ENCODE measurements around the gene HERC3. TPM values are rescaled to one million over a fixed set of nuclear protein-coding genes. Genes with fewer than 3 reads are reported as not detected.

Gene HERC3
- total RNA-seq, 2 donors from 2014 or later: 44.7 to 52.0 TPM

DNA sequence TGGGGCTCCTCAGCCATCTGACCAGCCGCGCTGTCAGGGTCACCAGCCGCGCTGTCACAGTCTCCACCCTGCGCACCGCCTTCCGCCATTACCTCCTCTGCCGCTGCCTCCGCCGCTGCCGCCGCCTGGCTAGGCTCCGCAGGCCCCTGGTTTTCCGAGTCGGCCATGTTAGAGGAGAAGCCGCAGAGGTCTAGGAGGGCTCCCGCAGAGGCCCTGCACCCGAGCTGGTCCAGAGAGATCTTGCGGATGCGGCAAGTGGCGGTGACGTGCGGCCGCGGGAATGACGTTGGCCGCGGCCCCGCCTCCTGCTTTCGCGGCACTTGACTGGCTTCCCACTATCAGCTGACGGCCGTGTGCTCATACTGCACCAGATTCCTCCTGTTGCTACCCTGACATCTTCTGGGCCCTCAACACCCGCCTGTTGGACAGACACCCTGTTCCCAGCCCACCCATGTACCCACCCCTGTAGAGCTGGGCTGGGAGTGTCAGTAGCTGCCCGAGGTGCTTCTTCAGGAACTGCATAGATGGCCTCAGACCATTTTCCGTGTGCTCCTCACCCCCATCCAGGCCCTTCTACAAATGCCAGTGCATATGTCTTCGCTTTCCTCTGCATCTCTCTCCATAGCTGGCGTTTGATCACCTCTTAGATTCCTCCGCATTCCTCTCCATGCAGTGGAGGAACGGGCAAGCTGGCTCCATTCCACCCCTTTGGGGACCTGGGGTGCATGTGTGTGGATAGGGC lies 105.5 kb downstream of the HERC3 start, which contains the start of gene NAP1L5:
Gene NAP1L5 (minus strand): TSS at position 242 of the 742 bp plus-strand sequence. CDS start 75 bp downstream, at position 167.
- intact Hi-C loops (cut with DNase I, micrococcal nuclease): no loop called here
- peak; percentile 55 to 67 for DNase-seq
- peak; percentile 91 for ATAC-seq

DNA sequence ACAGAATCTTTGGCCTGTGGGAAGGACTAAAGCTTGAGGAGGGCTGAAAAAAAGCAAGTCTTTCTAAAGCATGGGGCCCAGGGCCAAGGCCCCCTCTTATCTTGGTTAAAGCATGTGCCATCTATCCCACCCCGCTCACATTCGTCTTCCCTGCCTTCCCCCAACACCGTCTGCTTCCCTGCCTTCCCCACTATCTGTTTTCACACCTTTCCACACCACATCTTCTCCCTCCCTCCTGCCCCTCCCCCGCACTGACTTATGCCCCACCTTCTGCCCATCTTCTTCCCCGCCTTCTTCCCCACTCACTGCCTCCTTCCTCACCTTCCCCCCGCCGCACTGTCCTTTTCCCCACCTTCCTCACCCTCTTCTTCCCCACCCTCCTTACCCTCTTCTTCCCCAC lies 106.2 kb downstream of the HERC3 start:
- ATAC-seq (no peak), DNase-seq (peak in 1 of 2 donors; percentile 15)
- intact Hi-C loops (cut with DNase I, micrococcal nuclease): no loop called here

DNA sequence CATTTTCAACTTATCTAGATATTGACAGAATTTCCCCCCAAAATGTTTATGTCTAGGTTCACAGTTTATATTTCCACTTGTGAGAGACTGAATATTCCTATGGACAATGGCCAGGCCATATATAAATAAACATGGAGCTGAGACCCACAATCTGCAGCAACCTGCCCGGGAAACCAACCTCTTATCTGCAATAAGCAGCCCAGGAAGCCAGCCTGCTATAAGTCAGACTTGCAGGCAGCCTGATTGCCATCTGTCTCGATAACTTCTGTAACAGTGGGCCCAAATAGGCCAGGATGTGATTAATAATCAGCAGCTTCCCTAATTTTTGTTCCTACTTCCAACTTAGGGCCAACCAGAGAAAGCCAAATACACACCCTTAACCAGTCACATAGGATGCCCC lies 110.5 kb downstream of the HERC3 start:
- ATAC-seq (no peak), DNase-seq (no peak)
- intact Hi-C loops (cut with DNase I, micrococcal nuclease): loop anchor here in 1 of 2 donors (5.0 kb wide), 1 partner anchor 300 kb away; no protein-coding TSS in a partner anchor

DNA sequence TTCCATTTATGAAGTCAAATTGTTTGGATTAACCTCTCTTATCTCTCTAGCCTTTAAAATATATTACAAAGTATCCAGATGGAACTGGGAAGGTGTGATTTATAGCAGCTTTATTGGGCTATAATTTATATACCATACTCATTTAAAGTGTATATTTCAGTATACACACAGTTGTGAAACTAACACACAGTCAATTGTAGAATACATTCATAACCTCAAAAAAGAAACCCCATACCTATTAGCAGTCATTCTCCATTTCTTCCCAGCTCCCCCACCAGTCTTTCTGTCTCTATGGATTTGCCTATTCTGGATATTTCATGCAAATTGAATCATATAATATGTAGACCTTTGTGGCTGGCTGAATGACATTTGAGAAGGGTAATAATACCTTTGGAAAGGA lies 112.9 kb downstream of the HERC3 start:
- no peak for DNase-seq
- no peak for ATAC-seq
- intact Hi-C loops (cut with DNase I, micrococcal nuclease): loop anchor here in 1 of 2 donors (5.0 kb wide), 1 partner anchor 107 kb away; no protein-coding TSS in a partner anchor

DNA sequence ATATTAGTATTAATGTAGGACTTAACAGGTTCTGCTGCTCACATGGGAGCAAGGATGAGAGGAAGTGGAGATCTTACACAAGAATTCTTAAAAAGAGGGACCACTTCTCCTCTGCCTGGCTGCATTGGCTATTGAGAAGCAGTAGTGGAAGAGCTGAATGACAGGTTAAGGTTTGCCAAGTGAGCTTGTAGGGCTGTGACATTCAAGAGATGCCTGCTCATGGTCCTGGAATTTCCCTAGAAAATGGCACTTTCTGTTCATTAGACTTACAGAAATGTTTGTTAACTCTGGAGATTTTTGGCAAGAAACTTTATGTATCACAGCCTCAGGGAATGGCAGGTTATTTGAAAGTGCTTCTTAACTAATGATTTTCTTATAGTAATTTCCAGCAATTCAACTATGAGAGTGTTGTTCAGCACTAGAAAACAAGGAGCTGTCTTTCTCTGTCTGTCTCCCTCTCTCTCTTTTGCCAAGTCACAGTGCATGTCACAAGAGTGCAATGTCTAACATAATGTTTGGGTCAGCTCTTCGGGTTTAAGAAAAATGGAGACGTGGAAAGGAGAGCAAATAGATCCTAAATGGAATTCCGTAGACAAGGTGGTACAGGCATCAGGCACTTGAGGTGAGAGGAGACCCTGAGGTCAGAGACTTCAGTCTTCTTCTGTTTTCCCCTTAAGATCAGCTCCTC lies 113.7 kb downstream of the HERC3 start:
- ATAC-seq (no peak), DNase-seq (no peak)
- intact Hi-C loops (cut with DNase I, micrococcal nuclease): loop anchor here in 1 of 2 donors (5.0 kb wide), 1 partner anchor 106 kb away; no protein-coding TSS in a partner anchor

DNA sequence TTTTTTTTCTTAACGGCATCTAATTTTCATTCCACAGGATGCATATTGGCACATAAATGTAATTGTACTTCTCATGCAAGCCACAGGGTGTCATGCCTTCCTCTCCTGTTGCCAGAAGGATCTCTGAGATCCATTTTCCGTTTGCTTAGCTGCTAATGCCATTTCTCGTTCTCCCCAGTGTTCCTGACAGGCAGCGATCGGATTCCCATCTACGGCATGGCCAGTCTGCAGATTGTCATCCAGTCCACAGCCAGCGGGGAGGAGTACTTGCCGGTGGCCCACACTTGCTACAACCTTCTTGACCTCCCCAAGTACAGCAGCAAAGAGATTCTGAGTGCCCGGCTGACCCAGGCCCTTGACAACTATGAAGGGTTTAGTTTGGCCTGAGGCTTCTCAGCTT lies 114.3 kb downstream of the HERC3 start:
- intact Hi-C loops (cut with DNase I, micrococcal nuclease): loop anchor here in 1 of 2 donors (5.0 kb wide), 1 partner anchor 106 kb away; no protein-coding TSS in a partner anchor
- ATAC-seq (no peak), DNase-seq (no peak)

DNA sequence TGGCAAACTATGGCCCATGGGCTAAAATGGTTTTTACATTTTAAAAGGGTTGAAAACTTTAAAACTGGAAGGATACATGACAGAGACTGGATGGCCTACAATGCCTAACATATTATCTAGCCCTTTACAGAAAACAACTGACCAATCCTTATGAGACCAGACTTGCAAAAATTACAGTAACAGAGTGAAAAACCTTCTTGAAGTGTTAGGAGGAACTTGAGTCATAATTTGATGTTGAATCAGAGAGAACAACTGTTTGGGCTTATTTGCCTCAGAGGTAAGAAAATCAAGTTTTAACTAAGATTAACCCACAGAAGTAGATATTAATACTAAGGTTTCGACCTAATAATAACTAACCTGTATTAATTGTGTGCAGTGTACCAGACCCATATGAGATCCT lies 117.7 kb downstream of the HERC3 start:
- intact Hi-C loops (cut with DNase I, micrococcal nuclease): loop anchor here in 1 of 2 donors (5.0 kb wide), 1 partner anchor 102 kb away; no protein-coding TSS in a partner anchor

DNA sequence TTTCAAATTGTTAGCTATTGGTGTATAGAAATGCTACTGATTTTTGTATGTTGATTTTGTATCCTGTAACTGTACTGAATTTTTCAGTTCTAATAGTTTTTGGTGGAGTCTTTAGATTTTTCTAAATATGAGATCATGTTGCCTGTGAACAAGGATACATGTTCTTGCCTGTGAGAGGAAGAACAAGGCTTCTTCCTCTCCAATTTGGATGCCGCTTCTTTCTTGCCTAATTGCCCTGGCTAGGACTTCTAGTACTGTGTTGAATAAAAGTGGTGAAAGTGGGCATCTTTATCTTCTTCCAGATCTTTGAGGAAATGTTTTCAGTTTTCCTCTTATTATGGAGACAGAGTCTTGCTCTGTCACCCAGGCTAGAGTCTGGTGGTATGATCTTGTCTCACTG lies 121.5 kb downstream of the HERC3 start:
- intact Hi-C loops (cut with DNase I, micrococcal nuclease): no loop called here
- no peak for ATAC-seq
- DNase-seq: no peak

More for the DNA sequence above, 117.7 kb downstream of the HERC3 start:
- DNase-seq (no peak), ATAC-seq (no peak)

DNA sequence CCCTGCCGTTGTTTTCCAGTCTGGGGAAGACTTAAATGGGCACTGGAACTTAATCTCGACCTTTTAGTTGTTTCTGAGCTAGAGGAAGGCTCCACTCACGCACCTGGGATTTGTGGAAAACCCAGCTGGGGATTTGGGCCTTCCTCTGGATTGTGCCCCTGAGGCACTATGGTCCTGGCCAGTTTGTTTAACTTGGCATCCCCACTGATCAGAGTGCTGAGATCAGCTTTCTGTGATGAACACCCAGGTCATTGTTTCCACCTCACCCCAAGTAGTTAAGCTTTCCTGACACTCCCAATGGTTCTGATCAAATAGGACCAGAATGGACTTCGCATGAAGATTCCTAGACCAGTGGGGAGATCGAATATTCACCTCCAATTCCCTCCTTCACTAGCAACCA lies 125.8 kb downstream of the HERC3 start:
- intact Hi-C loops (cut with DNase I, micrococcal nuclease): no loop called here
- ATAC-seq: no peak
- no peak for DNase-seq

DNA sequence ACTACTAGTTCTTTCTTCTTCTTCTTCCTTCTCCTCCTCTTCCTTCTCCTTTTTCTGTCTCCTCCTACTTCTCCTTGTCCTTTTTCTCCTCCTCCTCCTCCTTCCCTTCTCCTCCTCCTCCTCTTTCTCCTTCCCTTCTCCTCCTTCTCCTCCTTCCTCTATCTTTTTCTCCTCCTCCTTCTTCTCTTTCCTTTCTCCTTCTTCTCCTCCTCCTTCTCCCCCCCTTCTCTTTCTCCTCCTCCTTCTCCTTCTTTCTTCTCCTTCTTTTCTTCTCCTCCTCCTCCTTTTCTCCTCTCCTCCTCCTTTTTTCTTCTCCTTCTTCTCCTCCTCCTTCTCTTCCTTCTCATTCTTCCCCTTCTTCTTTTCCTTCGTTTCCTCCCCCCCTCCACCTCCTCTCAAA lies 127.1 kb downstream of the HERC3 start:
- ATAC-seq: no peak
- no peak for DNase-seq
- intact Hi-C loops (cut with DNase I, micrococcal nuclease): no loop called here

DNA sequence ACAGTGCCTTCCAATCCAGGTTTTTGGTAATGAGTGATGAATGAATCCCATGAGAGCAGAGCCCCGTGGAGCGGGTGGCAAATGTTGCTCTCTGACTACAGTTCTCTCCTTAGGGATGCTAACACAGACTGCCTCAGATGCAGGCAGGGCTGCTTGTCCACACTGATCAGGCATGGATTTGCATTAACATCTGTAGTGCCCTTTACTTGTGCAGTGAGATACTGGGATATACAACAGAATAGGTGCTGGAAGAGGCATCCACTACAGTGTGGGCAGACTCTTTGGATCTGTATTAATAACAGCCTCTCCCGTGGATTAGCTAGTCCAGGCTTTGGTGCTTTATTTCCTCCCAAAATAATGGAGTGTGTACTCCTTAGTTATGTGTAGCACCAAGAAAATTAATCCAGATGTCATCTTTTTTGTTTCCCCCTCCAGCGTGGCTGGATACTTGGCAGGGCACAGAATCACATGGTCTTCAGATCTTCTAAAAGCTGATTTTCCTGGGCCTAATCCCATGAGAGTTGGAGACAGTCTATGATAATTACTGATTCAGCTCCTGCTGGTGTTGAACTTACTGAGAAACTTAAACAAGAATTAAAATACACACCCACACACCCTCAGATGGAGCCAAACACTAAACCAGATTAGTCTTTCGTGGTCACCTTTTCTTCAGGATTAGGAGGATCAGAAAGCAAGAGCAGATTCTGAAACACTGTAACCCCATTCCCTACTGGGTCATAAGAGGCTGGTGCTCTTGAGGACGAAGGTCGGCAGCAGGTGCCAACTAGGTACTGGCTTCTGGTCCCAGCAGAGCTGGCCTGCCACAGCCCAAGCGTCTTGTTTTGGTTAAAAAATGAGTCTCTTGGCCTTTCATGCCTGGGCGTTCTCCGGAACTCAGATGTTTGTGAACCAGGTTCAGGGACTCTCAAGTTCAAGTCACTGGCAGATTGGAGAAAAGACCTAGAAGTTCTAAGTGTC lies 128.5 kb downstream of the HERC3 start:
- intact Hi-C loops (cut with DNase I, micrococcal nuclease): no loop called here
- ATAC-seq: peak; percentile 20
- no peak for DNase-seq

DNA sequence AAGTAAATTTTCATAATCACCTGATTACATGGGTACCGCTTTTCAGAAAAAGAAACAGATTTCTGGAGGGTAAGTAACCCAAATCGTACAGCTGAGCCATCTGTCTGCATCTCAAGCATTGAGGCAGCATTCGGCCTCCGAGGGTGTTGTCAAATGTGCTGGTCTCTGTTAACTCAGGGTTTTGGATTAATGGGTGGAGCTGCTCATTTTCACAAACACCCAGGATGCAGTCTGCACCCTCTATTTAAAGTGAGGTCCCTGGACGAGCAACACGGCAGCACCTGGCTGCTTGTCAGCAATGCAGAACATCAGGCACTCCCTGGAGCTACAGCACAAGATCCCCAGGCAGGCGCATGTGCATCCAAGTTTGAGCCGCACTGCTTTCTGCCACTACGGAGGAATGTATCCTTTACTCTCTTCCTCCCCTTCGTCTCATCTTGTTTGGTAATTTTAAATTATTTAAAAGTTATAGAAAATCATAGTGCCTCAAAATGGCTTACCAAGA lies 130.0 kb downstream of the HERC3 start:
- ATAC-seq (no peak), DNase-seq (no peak)
- intact Hi-C loops (cut with DNase I, micrococcal nuclease): no loop called here

DNA sequence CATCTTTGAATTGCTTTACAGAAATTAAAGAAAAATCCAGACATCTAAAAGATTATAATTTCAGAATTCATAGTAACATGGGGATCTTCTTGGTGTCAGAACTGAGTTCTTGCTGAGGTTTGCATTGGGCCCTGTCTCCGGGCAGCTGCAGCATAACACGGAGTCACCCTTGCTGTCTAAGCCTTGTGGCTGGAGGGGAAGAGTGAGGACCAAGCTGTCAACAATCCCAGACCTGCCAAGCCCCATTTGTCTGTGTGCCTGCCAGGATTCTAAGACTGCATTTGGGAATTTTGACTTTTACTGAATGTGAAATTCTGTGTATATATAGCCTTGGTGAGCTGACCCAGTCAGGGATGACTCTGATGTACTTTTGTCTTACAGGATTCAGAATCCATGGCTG lies 130.5 kb downstream of the HERC3 start:
- no peak for ATAC-seq
- intact Hi-C loops (cut with DNase I, micrococcal nuclease): no loop called here
- no peak for DNase-seq

DNA sequence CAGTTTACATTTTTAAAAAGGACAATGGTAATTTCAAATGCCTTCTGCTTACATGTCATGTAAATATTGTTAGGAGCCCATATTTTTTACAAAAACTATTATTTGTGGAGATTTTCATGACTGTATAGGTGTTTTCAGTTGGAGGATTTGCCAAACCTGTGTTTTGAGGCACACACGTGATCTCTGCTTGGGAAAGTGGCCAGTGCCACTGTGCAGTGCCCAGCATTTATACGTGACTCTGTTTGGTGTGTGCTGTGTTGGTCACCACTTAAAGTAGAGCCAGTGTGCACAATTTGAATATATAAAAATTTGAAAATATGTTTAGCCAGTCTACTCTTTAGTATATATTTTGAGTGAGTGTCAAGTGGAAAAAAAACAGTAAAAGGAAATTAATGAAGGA lies 132.1 kb downstream of the HERC3 start:
- ATAC-seq: no peak

DNA sequence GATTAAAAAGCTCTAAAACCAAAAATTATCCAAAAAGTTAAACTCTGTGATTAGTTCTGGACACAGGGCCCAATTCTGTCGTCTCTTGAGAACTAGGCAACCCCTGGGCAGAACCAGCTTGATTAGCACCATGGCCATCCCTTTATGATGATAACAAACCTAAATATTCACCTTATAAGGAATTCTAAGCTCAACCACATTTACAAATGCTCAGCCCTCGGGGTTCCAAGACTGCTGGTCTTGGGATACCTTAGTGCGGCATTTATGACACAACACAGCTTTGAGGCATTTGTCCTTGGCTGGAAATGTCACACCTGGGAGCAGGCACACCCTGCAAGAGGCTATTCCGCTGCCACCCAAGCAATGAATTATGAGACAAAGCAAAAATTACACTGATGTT lies 132.9 kb downstream of the HERC3 start:
- ATAC-seq (no peak), DNase-seq (no peak)
- intact Hi-C loops (cut with DNase I, micrococcal nuclease): no loop called here

More for the DNA sequence above, 132.1 kb downstream of the HERC3 start:
- no peak for DNase-seq
- intact Hi-C loops (cut with DNase I, micrococcal nuclease): no loop called here

DNA sequence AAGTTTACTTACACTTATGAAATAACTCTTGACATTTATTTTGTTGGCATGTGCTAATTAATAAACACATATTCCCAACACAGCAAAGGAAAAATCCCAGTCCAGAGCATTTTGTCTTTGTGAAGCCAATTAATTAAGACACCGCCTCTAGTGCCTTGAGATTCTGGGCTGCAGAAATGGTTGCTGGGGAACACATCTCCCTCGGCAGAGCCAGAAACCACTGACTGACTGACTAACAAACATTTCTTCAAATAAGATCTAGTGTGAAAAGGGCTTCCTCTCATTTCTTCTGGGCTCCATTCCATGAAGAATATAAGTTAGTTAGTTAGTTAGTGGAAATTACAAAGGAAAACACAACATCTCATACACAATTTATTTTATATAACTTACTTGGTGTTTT lies 133.7 kb downstream of the HERC3 start:
- intact Hi-C loops (cut with DNase I, micrococcal nuclease): no loop called here

DNA sequence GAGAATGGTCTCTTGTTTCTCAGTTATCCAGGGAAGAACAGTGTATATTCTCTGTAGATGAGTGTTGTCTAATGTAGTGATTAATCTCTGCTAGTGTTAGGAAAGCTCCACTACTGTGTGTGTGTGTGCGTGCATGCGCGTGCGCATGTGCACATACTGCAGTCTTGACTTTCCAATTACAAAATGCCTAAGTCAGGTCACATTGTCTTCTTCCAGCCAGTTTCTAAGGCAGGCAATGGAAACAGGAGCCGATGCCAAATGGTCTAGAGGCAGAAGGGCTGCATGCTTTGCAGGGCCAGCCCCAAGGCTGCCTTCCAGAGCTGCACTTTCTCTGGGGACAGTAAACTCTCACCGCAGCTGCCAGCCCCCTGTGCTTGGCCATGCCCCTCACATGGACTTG lies 135.9 kb downstream of the HERC3 start:
- no peak for ATAC-seq
- intact Hi-C loops (cut with DNase I, micrococcal nuclease): no loop called here
- DNase-seq: no peak

More for the DNA sequence above, 133.7 kb downstream of the HERC3 start:
- no peak for DNase-seq
- ATAC-seq: no peak

DNA sequence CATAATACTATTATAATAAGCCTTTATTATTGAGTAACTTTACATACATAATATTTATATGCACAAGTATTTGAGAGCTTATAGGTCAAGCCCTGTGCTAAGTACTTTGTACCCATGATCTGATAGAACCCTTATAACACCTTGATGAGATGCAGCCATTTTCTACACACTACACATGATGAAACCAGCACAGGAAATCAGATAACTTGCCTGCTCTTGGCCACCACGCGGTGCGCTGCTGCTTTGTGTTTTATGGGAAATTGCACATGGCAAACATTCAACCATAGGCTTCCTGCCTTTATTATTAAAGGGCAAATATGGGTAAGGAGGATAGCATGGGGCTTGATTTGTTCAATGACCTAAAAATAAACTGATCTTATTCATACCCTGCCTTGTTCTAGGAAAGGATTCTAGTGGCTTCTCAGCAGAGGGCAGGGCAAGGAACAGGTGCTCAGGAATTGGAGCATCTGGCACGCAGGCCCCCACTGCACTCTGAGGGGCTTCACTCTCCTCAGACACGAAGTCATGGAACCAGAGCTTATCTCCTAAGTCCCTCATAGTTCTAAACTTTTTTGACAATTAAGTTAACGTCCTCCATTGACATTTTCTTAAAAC lies 137.0 kb downstream of the HERC3 start:
- ATAC-seq (no peak), DNase-seq (no peak)
- intact Hi-C loops (cut with DNase I, micrococcal nuclease): no loop called here
